Hematopoietic multipotent progenitor cell (in vitro differentiated cells): ENCODE data around the gene COL20A1. TPM values are rescaled to one million over a fixed set of nuclear protein-coding genes. Genes with fewer than 3 reads are reported as not detected.

ENCODE experiments used
- DNase-seq, 3 donors: peaks; one replicate each; pipeline ENCODE4 v3.0.0-alpha.2; 2011 to 2015; ENCODE audit warnings: low read depth in 2 of 3, low spot score in 2 of 3
- total RNA-seq: library from RNA; depleted of rRNA; stranded (reverse); fragments of >200 nt; gene quantifications from one replicate; pipeline ENCODE4 v1.2.3, GENCODE V29; 2012

The COL20A1 gene
- total RNA-seq, 1 donor: not detected

DNA sequence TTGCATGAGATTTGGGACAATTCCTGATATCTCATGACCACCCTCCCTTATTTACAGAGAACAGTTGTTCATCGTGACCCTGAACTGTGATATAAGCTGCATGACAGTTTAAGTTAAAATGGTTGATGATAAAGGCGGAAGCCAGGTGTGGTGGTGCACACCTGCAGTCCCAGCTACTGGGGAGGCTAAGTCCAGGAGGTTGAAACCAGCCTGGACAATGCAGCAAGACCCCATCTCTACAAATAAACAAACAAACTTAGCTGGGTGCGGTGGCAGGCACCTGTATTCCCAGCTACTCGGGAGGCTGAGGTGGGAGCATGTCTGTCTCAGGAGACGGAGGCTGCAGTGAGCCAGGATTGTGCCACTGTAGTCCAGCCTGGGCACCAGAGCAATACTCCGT is 24.1 kb downstream of the COL20A1 start:
- no peak for DNase-seq

DNA sequence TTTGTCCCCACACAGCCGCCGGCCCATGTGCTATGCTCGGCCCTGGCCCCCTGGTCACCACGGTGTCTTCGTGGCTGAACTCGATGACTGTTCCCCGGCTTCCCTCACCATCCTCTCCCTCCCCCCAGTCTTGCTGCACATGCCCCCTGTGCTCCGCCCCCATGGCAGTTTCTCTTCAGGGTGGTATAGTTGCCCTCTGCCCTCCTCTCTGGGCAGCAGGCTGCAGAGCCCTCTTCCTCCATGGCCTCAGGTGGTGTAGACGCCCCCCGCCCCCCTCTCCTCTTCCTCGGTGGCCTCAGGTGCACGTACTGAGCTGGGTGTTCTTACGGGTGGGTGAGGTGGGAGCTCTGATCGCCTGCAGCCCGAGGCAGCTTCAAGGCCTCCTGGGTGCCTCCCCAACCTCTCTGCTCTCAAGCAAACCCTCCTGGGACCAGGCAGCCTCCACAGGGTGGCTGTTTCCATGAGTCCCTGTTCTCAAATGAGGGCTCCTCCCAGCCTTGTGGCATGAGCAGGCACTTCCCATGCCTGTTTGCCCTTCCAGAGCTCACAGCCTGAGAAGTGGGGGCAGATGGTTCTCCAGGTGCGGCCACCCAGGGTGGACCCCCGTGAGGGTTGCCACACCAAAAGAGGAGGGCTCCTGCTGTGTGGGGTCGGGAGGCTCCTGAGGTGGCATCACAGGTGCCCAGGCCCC is 24.8 kb downstream of the COL20A1 start:
- DNase-seq: no peak

- no peak for DNase-seq
Observed at GRCh38 chr20:63318391-63319163, 25.6 kb downstream of the COL20A1 start.

DNA sequence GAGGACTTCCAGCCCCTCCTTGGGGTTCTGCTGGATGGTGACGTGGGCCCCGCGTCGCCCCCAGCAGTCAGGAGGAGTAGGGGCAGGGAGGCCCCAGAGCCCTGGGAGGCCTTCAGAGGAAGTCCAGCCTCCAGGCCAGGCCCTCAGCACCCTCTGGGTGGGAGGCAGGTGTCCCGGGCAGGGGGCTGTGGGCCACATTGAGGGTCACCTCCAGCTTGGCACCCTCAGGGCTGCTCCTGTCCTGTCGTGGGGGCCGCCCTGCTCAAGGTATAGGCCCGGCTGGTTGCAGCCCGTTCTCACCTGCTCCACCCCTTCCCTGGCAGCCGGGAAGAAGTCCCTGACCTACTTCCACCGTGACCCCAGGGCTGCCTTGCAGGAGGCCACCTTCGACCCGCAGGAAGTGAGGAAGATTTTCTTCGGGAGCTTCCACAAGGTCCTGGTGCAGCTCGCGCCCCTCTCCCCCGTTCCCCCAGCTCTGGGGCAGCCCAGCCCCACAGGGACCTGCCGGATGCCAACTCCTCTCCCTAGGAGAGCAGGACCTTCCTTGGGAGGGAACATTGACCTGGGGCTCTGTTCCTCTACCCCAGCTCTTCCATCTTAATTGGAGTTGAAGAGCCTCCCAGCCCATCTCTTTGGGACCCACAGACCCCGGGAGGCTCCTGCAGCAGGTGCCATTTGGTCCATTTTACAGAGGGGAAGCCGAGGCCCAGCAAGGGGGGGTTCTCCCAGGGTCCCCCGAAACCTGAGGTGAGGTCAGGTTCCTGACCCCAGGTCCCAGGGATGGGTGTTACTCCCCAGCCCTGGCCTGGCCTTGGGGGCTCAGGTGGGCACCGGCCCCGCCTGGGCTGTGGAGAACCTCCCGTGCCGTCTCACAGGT is 26.4 kb downstream of the COL20A1 start:
- DNase-seq: no peak

DNA sequence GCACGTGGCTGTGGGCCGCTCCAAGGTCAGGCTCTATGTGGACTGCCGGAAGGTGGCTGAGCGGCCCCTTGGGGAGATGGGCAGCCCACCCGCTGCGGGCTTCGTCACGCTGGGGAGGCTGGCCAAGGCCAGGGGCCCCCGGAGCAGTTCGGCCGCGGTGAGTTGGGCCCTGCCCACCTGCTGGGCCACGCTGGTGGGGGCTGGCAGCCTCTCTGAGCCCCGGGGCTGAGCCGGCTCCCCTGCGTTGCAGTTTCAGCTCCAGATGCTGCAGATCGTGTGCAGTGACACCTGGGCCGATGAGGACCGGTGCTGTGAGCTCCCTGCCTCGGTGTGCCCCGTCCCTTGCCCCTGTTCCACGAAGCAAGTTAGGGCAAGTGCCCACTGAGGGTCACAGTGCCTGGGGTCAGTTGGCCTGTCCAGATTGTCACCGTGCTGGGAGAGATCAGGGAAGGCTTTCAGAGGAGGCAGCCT is 27.1 kb downstream of the COL20A1 start:
- DNase-seq: no peak

DNA sequence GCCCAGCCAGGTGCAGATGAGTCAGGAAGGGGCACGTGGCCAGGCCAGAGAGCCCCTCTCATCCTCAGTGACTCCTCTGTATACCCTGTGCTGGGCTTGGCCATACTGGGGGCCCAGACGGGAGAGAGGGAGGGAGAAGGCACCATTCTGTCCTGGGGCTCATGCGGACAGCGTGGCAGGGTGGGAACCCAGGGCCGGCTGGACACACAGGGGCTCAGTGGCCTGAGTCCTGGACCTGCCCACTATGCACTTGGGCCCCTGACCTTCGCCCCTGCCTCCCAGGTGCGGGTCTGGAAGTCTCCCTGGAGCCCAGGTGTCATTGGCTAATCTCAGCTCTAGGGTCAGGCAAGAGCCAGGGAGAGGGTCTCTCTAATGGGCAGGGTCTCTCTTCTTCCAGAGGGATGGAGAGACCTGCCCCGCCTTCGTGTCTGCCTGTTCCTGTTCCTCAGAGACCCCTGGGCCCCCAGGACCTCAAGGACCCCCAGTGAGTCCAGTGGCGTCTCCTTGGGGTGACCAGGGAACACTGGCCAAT is 27.7 kb downstream of the COL20A1 start:
- no peak for DNase-seq

DNA sequence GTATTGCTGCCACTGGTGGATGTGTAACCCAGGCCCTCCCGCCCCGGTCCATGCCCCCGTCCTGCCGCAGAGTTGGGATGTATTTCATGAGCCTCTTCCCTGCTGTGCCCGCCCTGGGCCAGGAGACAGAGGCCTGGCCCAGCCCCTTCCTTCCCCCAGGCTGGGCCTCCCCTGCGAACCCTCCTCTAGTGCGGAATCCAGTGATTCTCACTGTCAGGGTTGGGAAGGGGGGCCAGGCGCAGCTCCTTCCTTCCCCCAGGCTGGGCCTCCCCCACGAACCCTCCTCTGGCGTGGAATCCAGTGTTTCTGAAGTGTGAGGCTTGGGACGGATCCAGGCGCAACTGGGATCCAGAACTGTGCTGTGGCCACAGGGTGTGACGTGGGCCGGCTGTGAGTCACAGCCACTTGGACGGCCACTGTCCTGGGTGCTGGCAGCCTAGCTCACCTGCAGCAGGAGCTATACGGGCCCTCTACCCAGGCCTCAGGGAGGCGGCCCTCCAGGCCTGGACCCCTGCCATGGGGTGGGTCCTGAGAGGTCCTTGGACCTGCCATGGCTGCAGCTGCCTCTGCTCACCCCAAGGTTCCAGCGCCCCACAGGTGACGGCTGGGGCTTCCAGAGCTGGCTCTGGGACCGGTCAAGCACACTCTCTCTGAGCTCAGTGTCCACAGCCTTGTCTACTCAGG is 28.3 kb downstream of the COL20A1 start:
- DNase-seq: no peak

DNA sequence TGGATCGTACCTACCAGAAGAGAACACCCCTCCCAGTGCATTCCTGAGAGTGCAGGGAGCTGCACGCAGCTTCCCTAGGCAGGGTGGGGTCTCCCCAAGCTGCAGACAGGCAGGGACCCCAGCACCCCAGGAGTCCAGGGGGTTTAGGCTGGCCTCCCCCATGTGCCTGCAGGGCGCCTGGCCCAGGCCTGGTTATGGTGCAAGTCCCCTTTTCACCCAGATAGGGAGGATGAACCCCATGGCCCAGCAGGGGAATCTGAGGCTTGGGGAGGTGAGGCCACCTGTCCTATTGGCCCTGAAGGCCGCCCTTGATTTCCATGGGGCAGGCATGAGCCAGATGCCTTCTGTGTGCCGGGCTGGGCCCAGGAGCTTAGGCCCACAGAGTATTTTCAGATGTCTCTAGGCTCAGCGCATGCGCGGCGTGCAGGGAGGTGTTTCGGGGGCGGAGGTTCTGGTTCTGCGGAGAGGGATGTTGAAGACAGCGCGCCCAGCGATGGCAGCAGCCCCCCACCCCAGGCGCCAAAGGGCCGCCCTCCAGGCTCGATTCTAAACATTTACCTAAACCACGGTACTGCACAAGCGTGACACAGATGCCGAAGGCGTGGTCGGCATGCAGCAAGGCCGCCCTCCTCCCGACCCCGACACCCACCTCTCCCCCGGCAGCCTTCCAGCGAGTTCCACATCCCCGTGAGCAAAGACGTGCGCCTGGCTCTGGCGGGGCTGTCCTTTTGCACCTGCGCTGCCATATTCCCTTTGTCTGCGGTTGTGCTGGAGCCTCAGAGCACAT is 29.4 kb downstream of the COL20A1 start:
- no peak for DNase-seq

DNA sequence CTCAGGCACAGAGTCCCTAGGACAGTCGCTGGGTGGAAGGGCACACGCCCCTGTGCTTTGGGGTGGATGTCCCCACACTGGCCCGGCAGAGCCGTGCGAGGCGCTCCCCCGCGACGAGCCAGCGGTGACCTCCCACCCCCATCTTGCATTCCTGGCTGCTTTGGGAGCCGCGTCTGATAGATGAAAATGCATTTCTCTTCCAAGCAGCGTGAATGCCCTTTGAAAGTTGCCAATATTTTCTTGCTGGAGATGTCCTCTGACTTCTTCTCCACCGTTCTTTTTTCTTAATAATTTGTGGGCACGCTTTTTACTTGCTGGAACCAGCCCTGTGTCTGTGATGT is 29.9 kb downstream of the COL20A1 start:
- DNase-seq: no peak

DNA sequence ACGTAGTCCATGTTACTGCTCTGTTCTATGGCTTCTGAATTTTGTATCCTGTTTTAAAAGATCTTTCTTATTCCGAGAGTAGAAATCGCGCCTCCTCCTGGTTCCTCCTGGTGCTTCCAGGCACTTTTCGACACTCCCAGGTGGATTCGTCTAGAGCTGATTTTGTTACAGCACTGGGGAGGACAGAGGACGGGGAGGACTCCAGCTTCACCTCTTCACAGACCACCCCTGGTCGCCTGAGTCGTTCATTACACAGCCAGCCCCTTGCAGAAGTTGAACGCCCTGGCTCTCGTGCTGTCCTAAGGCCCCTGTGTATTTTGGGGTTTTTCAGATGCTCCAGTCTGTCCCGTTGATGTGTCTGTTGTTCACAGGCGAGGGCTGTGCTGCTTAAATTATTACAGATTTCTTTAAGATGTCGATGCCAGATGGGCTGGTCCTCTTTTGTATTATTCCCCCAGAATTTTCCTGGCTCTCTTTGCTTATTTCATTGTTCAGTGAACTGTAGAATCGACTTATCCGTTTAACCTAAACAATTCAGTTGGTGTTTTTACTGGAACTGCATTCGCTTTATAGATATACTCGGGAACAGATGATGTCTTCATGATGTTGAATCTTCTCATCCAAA is 30.5 kb downstream of the COL20A1 start:
- no peak for DNase-seq

GRCh38 chr20:63325021-63325471 is 32.1 kb downstream of the COL20A1 start:
- no peak for DNase-seq

DNA sequence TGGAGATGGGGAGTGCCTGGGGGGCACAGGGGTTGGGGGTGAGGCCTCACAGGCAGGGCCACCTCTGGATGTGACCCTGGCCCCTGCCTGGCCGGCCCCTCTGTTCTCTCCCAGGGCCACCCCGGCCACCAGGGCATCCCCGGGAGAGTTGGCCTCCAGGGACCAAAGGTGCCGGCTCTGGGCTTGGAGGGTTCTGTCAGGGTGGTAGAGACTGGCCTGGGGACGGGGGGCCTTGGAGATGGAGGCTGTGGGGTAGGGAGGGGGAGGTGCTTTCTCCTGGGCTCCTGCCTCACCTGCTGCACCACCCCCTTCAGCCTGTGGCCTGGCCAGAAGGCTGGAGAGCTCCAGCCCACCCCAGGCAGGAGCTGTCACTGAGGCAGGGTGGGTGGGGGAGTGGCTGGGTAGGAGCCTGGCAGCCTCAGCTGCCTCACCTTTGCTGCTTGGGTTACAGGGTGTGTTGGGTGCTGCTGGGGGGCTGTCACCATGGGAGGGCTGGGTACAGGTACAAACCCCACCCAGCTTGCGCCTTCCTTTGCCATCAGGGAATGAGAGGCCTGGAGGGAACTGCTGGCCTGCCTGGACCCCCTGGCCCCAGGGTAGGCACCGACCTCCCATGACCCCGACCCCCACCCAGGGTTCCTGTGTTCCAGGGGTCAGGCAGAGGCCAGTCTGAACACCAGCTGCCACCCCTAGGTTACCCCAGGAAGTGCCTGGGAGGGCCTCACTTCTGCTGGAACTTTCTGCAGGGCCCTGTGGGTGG is 32.7 kb downstream of the COL20A1 start:
- DNase-seq: no peak

DNA sequence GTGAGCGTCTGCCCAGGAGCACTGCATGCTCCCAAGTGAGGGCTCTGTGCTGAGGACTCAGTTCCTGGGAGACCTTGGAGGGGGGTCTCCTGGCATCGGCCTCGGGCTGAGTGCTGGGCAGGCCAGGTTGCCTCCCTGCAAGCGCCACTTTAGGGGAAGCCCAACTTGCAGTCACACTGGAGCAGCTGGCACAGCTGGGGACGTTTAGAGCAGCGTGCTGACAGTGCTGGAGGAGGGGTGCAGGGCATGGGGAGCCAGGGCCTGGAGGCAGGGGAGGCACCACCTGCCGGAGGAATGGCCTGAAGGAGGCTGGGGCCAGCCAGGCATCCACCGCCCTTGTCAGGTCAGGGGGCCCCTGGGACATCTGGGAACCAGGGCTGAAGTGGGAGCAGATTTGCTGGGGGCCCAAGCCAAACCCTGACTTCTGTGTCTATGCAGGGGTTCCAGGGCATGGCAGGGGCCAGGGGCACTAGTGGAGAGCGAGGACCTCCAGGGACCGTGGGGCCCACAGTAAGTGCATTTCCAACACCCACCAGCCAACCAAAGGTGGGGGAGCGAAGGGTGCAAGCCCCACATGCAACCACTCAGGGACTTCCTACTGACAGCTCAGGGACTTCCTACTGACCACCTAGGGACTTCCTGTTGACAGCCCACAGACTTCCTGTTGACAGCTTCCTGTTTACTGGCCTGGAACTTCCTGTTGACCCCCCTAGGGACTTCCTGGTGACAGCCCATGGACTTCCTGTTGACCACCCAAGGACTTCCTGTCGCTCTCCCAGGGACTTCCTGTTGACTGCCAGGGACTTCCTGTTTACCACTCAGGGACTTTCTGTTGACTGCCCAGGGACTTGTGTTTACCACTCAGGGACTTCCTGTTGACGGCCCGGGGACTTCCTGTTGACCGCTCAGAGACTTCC is 33.6 kb downstream of the COL20A1 start:
- DNase-seq: no peak

DNA sequence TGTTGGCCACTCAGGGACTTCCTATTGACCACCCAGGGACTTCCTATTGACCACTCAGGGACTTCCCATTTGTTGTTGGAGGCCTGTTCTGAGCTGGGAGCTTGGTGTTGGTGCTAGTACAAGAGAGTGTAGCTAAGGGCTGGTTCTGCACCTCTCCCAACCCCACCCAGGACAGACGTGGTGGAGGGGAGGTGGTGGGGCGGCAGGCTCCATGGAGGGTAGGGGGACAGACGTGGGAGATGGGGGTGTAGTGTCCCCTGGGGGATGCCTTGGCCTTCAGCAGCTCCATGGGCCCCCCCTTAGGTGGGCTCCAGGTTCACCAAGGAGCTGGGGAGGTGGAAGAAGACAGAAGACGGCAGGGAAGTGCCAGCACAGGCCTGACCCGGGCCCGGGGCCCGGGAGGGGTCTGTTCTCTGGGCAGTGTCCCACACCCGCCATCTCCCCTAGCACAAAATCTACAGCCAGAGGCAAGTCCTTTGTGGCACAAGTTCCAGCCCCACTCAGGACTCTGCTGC is 34.3 kb downstream of the COL20A1 start:
- no peak for DNase-seq

GRCh38 chr20:63328026-63328700 is 35.2 kb downstream of the COL20A1 start:
- DNase-seq: no peak

DNA sequence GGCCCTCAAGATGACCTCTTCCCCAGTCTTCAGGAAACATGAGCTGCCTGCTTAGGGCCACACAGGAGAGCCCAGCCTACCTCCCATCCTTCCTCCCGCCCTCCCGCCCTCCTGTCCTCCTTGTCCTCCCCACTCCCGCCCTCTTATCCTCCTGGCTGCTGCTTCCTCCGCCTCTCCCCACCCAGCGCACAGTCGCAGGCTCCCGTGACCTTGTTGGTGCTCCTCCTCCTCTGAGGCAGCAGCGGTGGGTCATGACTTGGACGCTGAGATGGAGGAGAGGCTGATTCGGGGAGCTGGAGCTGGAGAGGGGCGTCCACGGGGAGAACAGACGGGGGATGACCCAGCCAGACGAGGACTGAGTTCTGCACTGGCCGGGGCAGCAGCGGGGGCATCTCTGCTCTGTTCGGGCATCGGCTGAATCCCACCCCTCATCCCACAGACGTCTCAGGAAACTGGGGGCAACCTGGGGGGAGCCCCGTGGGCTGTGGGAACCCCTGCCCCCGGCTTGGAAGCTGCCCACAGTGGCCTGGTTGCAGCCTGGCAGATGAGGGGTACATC is 35.8 kb downstream of the COL20A1 start:
- DNase-seq: no peak
